Vagina (tissue), 2 donors: Measurements from ENCODE around the gene FLT1.

Experiments
- CTCF ChIP-seq, 3 experiments: fragments of 450-650 bp in 2 of 3; fragments of 200-600 bp in 1 of 3; sonication (generic) in 1 of 3; IDR thresholded peaks; one replicate each; pipeline ENCODE4 v1.5.1; 2017 to 2019; ENCODE audit warnings: antibody characterized with exemption in 3 of 3, mild to moderate bottlenecking in 2 of 3, moderate library complexity in 2 of 3
- POLR2A ChIP-seq, 2 donors: fragments of 450-650 bp; IDR thresholded peaks; one replicate each; pipeline ENCODE4 v1.6.1; 2017; ENCODE audit warnings: antibody characterized with exemption in 2 of 2, mild to moderate bottlenecking in 2 of 2, moderate library complexity in 2 of 2
- POLR2AphosphoS5 ChIP-seq, 2 donors: sonication (generic); formaldehyde crosslinking; IDR thresholded peaks; one replicate each; pipeline ENCODE4 v1.9.0; 2017; ENCODE audit warnings: antibody characterized with exemption in 2 of 2, mild to moderate bottlenecking in 2 of 2, low read depth in 1 of 2; ENCODE audit not compliant: insufficient read depth in 1 of 2

- no peak for TF ChIP-seq POLR2A (IDR thresholded peaks at IDR 0.05)
- TF ChIP-seq CTCF (IDR thresholded peaks at IDR 0.05), result no peak
- TF ChIP-seq POLR2AphosphoS5 (IDR thresholded peaks at IDR 0.05; ENCODE audit: insufficient read depth in 1 of 2, low read depth in 1 of 2), result no peak
Measured at GRCh38 chr13:28467034-28467433, 27.9 kb downstream of the FLT1 start.
